Kidney glomerular epithelial cell (primary cell): Measurements from ENCODE around the gene PDGFRB.

Experiments
- DNase-seq: peaks from one replicate; lab custom pipeline; 2025; lab: John Stamatoyannopoulos, UW

PDGFRB gene

DNA sequence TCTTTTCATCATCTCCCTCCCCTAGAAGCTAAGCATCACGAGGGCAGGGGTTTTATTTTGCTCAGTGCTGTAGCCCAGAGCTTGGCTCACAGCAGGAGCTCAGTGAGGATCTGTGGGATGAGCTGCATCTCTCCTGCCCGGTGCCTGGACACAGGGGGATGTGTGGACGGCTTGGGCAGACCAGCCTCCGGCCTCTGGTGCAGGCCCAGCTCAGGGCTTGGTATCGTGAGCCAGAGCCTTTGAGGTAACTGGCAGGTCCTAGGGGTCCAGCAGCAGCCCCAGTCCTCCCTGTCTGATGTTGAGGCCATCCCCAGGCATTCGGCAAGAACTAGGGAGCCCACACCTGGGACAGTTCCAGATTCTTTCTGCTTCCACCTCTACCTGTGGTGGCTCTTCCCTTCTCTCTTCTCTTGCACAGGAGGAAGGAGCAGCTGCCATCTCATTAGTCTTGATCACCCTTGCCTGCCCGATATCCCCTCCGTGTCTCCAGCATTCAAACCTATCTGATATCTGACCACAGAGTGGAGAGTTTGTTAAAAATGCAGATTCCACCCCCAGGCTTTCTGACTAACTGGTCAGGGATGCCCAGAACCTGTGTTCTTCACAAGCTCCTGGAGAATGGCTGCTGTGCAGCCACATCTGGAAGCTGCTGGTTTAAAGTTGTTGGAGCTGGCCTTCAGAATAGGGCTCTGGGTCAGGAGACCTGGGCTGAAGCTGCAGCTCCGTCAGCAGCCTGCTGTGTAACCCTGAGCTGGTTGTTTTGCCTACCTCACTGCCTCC lies 26.3 kb upstream of the PDGFRB start:
- DNase-seq = no peak

DNA sequence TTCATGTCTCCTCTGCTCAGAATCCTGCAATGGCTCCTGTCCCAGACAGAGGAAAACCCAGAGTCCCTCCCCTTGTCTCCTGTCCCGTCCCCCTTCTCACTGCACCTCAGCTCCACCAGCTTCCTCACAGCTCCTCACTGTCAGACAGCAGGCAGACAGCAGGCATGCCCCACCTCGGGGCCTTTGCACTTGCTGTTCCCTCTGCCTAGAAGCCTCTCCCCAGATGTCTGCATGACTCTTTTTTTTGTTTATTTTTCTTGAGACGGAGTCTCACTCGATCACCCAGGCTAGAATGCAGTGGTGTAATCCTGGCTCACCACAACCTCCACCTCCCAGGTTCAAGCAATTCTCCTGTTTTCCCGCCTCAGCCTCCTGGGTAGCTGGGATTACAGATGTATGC lies 25.4 kb upstream of the PDGFRB start:
- no peak for DNase-seq

DNA sequence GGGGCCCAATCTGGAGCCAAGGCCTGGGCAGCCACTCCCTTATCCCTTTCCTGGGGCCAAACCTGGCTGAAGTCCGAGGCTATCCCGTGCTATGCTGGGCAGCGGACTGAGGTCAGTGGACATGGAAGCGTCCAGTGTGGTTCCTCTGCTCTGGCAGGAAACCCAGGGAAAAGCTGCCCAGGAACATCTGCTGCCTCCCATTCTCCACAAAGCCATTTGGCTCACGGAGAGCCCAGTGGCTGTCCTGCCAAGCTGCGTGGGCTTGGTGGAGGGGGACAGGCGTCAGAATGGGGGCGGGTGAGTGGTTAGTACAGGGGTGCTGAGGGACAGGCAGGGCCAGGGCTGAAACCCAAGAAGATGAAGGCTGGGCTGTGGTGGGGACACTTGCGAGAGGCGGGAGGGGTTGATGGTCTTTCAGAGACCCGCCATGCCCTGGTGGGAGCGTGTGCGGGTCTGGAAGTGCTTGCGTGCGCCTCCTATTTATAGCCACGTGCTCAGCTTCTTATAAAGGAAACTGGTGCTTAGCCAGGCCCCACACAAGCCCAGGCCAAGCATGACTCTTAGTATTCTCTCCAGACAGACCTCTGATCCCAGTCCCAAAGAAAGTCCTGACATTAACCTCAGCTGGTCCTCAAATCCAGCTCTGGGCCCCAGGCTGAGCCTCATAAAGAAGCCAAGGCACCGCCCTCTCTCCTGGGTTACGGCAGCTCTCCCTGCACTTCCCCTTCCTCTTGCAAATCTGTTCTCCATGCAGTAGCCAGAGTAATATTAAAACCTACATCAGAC lies 24.8 kb upstream of the PDGFRB start:
- no peak for DNase-seq

DNA sequence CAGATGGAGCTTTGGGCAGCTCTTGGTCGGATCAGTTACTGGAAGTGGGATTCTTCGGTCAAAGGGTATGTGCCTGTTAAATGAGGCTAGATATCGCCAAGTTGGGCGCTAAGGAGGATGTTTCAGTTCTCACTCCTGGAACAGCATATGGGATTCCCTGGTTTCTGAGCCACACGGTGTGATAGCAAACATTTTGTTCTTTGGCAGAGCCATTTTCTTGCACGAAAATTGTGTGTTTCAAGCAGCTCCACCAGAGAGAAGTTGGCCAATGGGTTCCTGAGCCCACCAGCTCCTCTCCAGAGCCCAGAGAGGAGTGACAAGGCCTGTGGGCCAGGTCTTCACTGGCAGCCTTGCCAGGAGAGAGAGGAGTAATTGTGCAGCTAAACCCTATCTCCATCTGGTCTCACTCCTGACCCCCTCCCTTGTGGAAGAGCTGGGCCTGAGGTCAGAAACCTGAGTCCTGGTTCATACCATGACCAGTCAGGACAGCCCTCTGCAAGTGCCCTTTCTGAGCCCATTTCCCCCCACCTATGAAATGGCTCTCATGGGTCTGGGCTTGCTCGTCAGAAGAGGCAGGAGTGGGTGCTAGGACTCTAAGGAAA lies 23.5 kb upstream of the PDGFRB start:
- DNase-seq = no peak

DNA sequence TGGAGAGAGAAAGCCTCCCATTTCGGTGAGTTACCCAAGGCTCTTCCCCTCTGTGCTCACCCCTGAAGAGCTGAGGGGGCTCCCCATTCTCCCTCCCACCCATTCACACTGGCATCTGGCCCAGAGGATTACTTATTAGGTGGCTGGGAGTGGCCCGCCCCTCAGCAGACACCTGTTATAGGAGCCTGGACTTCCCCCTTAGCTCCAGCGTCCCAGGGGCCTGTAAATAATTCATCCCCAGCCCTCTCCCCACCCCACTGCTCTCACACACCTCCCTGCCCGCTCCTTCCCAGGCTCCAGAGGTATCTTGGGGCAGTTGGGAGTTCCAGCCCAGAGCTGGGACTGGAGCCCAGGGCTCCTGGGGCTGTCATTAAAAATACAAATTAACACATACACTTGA lies 22.6 kb upstream of the PDGFRB start:
- no peak for DNase-seq

DNA sequence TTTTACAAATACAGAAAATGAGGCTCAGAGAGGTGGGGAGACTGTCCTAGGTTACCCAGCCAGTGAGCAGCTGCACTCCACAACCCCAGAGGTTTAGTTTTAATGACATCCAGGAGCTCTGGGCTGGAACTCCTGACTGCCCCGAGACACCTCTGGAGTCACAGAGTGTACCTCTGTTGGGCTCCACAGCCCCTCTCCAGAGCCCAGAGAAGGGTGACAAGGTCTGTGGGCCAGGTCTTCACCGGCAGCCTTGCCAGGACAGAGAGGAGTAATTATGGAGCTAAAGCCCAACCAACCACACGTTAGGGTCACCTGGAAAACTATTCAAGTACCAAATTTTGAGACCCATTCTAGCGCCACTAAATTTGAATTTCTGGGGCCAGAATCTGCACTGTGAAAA lies 22.1 kb upstream of the PDGFRB start:
- no peak for DNase-seq

DNA sequence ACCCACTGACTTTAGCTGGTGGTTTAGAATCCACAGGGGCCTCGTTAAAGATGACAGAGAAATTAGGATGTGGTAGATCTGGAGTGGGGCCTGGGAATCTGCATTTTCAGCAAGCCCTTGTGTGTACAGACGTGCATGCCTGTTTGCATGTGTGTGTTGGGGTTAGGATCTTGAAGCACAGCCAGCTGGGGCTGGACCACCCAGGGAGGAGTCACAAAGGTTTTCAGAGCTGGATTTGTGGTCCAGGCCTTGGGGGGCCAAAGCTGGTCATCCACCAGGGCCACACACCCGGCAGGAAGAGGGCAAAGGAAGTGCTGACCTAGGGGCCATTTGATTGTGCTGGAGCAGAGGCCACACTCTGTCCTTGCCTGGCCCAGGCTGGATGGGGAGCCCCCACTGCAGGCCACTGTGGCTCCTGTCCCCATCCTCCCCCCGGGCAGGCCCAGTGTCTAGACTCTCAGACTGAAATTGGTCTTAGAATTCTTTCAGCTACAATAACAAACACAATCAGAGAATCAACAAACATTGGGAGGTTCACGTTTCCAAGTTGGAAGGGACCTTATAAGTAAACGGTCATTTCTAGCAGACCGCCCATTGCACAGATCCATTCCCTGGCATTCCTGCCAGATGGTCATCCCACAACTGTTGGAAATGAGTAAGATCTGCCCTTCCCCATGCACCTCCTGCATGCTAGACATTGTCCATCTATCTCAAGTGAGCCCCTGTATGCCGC lies 21.3 kb upstream of the PDGFRB start:
- no peak for DNase-seq

DNA sequence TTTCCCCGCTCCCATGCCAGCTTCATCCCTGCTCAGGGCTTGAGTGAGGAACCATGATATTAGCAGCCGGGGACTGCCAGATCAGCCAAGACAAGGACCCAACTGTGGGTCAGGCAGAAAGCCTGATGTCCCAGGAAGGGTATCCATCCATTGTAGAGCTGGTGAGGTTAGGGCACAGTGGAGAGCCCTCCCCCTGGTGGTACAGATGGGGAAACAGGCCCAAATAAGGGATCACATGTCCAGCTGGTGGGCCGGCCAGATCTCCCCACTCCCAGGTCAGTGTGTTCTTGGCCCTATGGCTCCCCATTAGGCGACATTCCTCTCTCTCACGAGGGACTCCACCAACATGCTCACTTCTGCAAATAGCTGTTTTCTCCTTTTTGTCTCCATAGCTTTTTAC lies 19.9 kb upstream of the PDGFRB start:
- peak; percentile 17 for DNase-seq

DNA sequence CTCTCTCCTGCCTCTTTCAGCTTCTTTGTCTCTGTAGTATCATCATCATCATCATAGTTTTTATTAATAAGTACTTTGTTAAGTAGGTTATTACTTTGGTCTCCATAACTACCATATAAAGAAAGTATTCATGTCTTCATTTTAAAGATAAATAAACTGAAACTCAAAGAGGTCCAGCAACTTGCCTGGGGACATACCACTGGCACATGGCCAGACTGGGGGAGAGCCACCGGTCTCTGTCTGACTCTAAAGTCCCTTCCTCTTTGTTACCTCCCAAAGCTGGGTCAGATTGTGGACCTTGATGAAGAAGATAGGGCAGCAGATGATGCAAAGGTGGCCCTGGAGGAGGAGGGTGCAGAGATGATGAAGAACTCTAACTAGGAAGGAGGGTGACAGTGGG lies 19.4 kb upstream of the PDGFRB start:
- DNase-seq = no peak

DNA sequence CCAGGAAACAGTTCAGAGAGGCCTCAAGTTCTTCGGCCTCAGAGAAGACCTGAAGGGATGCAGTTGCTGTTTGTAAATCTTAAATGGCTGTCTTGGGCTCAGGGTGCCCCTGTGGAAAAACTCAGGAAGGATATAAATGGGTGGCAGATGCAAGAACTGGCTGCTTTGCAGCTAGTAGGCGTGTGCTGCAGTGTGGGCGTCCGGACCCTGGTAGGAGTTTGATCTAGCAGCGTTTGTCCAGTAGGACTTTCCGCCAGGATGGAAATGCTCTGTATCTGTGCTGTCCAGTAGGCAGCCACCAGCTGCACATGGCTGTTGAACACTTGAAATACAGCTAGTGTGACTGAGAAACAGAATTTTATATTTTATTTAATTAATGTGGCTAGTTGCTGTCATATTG lies 18.6 kb upstream of the PDGFRB start:
- no peak for DNase-seq

DNA sequence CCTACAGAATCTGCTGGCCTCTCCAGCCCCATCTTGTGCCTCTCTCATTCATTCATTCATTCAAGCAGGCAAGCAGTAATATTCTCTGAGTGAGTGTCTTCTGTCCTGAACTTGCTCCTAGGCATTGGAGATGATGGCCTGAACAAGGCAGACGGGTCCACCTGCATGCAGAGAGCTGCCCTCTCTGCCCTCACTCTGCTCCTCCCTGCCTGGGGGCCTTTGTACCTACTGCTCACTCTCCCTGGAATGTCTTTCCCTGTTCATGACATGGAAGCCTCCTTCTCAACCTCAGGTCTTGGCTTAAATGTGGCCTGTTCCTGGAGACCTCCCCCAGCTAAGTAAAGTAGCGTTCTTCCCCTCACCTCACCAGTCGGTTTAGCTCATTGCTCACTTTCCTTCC lies 17.5 kb upstream of the PDGFRB start:
- DNase-seq = no peak

DNA sequence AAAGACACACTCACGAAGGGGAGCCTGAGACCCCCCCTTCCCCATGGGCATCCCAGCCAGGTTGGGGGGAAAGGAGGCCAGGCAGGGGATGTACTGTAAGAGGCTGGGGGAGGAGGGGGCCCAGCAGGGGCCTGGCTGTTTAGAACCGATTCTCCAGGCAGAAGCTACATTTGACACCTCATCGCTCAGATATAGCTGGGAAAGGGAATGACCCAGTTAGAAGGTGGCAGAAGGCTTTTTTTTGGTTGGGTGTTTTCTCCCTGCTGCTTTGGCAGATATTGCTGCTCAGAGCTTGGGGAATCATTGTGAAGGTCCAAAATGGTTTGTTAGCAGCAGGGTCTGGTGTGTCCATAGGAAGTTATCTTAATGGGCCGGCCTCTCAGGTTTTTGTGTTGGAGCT lies 16.9 kb upstream of the PDGFRB start:
- no peak for DNase-seq

DNA sequence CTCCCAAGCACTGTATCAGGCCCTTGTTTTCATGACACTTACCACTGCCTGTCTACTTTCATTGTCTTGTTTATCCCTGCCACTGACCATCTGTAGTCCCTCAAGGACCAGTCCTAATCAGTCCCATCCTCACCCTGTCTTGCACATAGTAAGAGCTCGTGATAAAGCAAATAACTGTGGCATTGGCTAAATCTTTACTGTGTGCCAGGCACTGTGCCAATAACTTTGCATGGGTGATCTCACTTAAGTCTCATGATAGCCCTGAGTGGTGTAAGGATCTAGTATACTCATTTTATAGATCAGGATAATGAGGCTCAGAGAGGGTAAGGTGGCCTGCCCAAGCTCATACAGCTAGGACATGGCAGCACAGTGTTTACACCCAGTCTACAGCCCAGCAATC lies 16.5 kb upstream of the PDGFRB start:
- no peak for DNase-seq

DNA sequence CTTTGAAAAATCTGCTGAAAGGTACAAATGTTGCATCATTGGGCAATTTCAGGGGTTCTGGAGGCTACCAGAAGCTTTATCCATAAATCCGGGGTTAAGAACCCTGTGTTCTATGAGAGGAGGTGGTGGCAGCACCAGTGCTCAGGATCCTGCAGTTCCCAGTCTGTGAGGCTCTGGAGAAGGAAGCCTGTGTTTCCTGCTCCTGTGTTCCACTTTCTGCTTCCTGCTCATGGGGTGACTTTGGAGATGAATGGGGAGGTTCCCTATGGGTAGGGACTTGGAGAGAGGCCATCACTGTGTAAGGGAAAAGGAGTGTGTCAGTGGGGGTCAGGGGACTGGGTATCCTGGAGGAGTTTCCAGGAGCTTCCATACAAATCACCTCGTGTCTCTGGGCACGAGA lies 13.2 kb upstream of the PDGFRB start:
- DNase-seq = no peak

DNA sequence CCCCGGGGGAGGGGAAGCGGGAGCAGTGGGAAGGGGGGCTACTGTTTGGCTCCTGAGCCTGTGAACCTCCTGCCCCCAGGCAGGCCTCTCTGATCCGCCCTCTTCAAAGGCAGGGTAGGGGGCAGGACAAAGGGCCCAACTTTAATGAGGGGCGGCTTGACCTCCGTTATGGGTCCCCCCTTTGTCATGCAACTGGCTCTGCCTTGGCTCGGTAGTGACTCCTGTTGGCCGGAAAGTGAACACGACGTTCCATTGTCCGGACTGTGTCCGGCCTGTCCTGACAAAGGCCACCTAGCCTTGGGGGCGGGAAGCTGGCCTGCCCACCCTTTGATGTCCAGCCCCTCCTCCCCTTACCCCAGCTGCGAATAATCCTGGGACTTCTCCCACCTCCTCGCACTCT lies 12.3 kb upstream of the PDGFRB start:
- no peak for DNase-seq

DNA sequence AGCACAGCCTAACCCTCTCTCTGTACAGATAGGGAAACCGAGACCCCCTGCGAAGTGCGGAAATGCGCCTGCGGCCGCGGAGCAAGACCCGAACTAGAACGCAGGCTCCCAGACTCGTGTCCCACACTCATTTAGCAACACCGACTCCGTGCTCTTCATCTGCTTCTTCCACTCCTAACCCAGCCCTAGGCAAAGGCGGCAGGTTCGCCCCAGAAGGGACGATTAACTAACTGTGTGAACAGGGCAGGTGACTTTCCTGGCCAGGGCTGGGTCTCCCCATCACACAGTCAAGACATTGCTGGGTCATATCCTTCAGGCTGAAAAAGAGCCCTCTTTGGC lies 11.8 kb upstream of the PDGFRB start:
- no peak for DNase-seq

DNA sequence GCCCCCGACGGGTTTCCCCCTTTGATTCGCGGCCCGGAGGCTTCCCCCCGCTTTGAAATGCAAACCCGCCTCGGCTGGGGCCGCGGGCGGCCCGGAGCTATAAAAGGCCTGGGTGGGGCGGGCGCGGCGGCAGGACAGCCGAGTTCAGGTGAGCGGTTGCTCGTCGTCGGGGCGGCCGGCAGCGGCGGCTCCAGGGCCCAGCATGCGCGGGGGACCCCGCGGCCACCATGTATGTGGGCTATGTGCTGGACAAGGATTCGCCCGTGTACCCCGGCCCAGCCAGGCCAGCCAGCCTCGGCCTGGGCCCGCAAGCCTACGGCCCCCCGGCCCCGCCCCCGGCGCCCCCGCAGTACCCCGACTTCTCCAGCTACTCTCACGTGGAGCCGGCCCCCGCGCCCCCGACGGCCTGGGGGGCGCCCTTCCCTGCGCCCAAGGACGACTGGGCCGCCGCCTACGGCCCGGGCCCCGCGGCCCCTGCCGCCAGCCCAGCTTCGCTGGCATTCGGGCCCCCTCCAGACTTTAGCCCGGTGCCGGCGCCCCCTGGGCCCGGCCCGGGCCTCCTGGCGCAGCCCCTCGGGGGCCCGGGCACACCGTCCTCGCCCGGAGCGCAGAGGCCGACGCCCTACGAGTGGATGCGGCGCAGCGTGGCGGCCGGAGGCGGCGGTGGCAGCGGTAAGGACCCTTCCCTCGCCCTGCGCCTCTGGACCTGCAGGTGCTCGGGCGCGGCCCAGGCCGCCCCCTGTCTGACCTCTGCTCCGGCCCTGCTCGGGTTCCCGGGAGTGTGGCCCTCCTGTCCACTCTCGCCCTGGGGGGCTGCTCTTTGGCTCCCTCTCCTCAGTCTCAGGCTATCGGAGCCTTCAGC lies 11.2 kb upstream of the PDGFRB start, which contains the start of gene CDX1:
Gene CDX1, plus strand, starts transcription at position 129 of the 862 bp plus-strand sequence. Its CDS starts 99 bp downstream, at position 228.
- DNase-seq = no peak

DNA sequence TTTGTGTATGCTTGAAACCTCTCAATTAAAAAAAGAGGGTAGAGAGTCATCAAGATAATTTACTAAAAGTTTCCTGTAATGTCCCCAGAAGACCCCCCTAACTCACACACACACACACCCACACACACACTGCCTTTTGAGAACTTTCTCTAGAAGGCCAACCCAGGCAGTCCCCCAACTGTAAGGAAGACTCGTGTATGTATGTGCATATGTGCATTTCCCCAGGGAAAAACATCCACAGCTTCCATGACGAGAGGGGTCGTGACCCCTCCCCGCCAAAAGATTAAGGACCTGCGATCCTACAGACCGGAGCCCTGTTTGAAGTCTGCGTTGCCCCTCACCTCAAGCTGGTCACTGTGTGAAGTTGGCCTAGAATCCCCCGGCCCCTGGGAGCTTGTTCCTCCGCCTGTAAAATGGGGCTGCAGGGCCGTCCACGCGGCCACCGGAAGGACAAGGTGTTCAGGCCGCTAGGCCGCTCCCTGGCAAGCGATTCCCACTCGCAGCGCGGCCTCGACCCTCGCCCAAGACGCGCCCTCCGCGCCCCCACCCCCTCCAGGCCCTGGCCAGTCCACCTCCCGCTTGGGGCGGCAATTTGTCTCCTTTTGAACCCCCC lies 10.5 kb upstream of the PDGFRB start:
- no peak for DNase-seq

DNA sequence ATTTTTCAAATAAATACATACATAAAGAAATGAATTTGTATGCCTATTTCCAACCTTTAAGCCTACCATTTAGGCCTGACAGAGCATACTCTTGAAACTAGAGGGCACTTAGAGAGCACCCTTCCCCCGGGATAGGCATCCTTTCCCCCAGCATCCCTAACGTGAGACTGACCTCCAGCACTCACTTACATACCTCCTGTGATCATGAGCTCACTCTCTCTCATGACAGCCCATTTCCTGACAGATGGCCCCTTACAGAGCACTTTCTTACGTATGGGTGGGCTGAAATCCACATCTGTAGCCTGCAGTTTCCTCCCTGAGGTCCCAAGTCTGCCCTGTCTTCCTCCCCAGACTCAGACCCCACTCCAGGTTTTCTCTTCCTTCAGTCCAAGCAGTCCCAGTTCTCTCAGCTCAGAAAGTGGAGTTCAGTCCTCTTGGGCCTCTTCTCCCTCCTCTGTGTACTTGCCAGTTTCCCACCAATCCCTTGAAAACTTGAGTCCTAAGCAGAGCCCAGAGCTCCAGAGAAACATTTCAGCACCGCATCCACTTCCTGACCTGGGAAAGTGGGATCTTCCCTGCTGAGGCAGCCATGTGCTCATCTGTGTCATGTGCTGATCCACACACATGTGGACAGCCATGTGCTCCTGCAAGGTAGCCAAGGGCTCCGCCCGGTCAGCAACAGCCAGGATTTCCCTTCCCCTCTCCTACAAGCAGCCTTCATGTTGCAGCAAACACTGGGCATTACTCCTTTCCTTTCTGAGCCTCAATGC lies 8.8 kb upstream of the PDGFRB start:
- no peak for DNase-seq

DNA sequence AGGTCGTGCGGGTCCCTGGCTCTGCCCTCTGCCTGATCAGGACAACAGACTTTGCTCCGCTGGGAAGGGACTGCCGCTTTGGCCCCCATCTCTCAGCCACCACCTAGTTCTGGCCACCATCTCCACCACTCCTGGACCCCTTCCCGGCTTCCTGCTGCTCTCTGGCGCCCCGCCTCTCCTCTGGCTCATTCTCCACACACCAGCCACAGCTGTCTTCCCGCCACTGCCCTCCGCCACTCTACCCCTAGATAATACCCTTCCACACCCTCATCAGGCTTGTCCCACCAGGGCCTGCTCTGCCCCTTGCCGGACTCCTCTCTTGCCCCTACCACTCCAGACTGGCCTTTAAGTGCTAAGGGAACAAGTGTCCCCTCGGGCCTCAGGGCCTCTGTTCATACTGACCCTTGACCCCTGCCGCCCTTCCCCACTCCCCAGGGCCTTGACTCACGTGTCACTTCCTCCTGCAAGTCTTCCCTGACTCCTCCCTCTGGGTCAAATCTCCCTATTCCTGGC lies 8.0 kb upstream of the PDGFRB start:
- no peak for DNase-seq
